ENCODE data around the gene ARID3B. TPM values are rescaled to one million over a fixed set of nuclear protein-coding genes. Genes with fewer than 3 reads are reported as not detected.
A peak's percentile ranks its signal among the peaks of the same experiment; 100 is the strongest.
"Not testable (repeated sequence)": the region's sequence is repeated elsewhere in the genome, so short reads cannot be mapped to it uniquely, and the experiment has no call there.

ARID3B gene
- total RNA-seq, 1 experiment from 2014 or later = 2.8 TPM

GRCh38 chr15:74531144-74531811 is 9.7 kb upstream of the ARID3B start:
- no peak for DNase-seq (ENCODE audit: extremely low read depth, low read depth)

GRCh38 chr15:74535388-74536084 is 5.5 kb upstream of the ARID3B start:
- DNase-seq (ENCODE audit: extremely low read depth, low read depth) = no peak

- no peak for DNase-seq (ENCODE audit: extremely low read depth, low read depth)
Observed at GRCh38 chr15:74537736-74538135, 3.3 kb upstream of the ARID3B start.

DNA sequence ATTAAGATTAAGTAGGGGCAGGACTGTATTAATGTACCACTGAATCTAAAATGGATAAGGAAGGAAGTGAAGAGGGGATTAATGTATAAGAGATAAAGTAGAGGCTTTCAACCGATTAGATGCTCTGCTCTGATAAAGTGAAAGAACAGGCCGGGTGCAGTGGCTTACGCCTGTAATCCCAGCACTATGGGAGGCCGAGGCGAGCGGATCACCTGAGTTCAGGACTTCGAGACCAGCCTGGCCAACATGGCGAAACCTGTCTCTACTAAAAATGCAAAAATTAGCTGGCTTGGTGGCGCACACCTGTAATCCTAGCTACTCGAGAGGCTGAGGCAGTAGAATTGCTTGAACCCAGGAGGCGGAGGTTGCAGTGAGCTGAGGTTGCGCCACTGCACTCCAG is 1.5 kb upstream of the ARID3B start:
- not testable (repeated sequence) for DNase-seq (ENCODE audit: extremely low read depth, low read depth)

DNA sequence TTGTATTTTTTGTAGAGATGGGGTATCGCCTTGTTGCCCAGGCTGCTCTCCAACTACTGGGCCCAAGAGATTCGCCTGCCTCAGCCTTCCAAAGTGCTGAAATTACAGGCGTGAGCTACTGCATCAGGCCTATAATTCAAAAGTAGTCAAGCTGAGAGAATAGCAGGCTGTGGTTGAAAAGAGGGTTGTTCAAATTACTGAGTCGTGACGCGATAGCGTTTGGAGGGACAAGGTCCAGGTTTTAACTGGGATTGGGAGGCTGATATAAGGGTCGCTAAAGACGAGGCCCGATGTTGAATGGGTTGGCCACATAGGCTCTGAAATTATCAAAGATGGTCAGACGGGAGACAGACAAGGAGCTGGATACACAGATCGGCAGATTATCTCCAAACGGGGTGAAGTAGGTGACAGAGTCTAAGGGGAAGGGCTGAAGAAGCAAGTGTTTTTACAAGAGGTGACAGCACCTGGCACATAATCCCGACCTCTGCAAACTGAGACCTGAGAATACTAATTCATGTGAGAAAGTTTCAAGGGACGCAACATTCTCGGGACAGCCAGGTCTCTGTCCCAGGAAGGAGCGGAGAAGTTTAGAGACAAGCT is 759 bp upstream of the ARID3B start:
- no peak for DNase-seq (ENCODE audit: extremely low read depth, low read depth)

GRCh38 chr15:74541494-74542165 is 610 bp downstream of the ARID3B start:
- peak; percentile 15 for DNase-seq (ENCODE audit: extremely low read depth, low read depth)

- no peak for DNase-seq (ENCODE audit: extremely low read depth, low read depth)
Observed at GRCh38 chr15:74542166-74543042, 1.4 kb downstream of the ARID3B start.

DNA sequence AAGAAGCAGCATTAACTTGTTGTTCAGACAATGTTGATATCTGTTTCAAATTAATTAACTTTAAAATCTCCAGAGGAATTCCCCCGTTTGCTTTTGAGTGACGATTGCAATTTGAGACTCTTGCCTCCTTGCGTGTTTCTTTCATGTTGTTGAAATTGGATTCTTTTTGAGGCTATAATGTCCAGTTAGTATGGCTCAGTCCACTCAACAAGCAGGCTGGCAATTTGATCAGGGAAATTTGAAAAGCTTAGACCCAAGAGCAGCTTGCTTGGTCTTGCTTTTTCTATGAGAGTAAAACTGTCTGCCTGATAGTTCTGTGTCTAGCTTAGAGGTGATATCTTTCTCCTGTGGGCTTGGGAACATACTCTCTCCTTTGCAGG is 2.0 kb downstream of the ARID3B start:
- DNase-seq (ENCODE audit: extremely low read depth, low read depth) = no peak

DNA sequence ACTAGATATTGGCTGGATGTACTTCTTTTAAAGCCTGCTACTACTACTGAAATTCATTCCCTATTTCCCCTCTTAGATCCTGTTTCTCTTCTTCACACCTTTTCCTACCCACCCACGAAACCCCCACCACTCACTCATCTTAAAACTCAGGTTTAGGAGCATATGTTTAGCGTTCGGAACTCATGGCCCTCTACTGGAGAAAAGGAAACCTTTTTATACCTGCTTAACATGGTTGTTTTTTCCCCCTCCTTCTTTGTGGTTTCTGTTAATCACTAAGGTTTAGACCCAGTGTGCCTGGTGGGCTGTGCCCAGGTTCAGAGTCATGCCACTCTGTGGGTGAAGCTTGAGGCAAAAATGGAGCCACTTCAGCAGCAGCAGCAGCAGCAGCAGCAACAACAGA is 2.6 kb downstream of the ARID3B start:
- DNase-seq (ENCODE audit: extremely low read depth, low read depth) = no peak

GRCh38 chr15:74545086-74545485 is 4.1 kb downstream of the ARID3B start:
- DNase-seq (ENCODE audit: extremely low read depth, low read depth) = no peak

GRCh38 chr15:74545776-74546656 is 5.0 kb downstream of the ARID3B start:
- peak; percentile 81 for DNase-seq (ENCODE audit: extremely low read depth, low read depth)

- DNase-seq (ENCODE audit: extremely low read depth, low read depth) = no peak
Observed at GRCh38 chr15:74547616-74548015, 6.6 kb downstream of the ARID3B start.

- DNase-seq (ENCODE audit: extremely low read depth, low read depth) = no peak
Observed at GRCh38 chr15:74548241-74548640, 7.2 kb downstream of the ARID3B start.

GRCh38 chr15:74549816-74550215 is 8.8 kb downstream of the ARID3B start:
- no peak for DNase-seq (ENCODE audit: extremely low read depth, low read depth)

DNA sequence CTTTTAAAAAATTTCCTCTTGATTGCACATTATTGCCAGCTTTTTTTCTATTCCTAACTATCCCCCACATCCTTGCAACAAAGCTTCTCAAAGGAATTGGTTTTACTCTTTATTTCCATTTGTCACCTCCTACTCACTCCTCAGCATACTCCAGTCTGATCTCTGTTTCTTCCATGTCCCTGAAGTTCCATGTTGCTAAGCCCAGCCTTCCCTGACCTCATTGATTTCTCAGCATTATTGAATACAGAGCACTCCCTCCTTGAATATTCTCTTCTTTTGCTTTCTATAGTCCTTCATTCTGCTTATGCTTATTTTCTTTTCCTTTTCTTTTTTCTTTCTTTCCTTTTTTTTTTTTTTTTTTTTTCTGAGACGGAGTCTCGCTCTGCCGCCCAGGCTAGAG is 10.7 kb downstream of the ARID3B start:
- no peak for DNase-seq (ENCODE audit: extremely low read depth, low read depth)

DNA sequence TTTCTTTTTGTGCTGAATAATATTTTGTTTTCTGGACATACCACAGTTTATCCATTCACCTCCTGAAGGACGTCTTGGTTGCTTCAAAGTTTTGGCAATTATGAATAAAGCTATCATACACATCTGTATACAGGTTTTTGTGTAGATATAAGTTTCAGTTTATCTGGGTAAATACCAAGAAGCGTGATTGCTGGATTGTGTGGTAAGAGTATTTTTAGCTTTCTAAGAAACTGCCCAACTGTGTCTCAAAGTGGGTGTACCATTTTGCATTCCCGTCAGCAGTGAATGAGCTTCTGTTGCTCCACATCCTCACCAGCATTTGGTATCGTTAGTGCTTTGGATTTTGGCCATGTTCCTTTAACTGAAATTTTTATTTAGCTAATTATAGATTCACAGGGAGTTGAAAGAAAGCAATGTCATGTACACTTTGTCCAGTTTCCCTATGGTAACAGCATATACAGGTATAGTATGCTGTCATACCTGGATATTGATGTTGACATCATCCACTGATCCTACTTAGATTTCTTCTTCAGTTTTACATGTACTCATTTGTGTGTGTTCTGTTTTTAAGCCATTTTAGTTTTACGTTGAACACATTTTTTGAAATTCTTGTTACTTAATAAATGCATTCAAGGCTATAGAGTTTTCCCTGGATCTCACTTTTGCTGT is 11.9 kb downstream of the ARID3B start:
- no peak for DNase-seq (ENCODE audit: extremely low read depth, low read depth)

GRCh38 chr15:74555192-74555591 is 14.2 kb downstream of the ARID3B start:
- DNase-seq (ENCODE audit: extremely low read depth, low read depth) = no peak

DNA sequence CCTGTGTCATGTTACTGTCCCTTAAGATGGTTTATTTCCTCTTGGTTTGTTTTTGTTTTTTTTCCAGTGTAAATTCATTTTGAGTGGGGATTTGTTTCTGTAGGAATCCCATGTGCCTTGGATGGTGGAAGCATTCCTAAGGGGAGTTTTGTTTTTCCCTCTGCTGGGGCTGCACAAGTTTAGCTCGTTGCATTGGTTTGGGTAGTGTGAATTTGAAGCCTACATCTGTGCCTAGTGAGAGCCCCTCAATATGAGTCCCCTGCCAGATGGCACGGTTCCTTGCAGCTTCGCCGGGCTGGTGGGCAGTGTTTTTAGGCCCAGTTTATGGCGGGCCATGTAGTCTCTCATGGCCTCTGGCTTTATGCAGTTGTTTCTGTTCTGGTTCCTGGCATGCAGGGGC is 17.7 kb downstream of the ARID3B start:
- no peak for DNase-seq (ENCODE audit: extremely low read depth, low read depth)

- DNase-seq (ENCODE audit: extremely low read depth, low read depth) = no peak
Observed at GRCh38 chr15:74563442-74563841, 22.4 kb downstream of the ARID3B start.

All from NCI-H460 (cell line).